Gastrocnemius medialis (tissue), 4 donors: ENCODE measurements around the gene LRRC56.

ENCODE experiments used
- POLR2A ChIP-seq, 2 donors: fragments of 450-650 bp; IDR thresholded peaks; one replicate each; pipeline ENCODE4 v1.6.1; 2017; ENCODE audit warnings: antibody characterized with exemption in 2 of 2, mild to moderate bottlenecking in 2 of 2, moderate library complexity in 2 of 2
- TF ChIP-seq, protein P1 (sequence below), 5 experiments: fragments of 450-650 bp in 3 of 5; fragments of 200-600 bp in 2 of 5; sonication (generic) in 2 of 5; IDR thresholded peaks in 4 of 5; conservative IDR thresholded peaks in 1 of 5; 1 replicate in 4 of 5; 2 replicates in 1 of 5; pipeline ENCODE4 v1.5.1; 2016 to 2019; ENCODE audit warnings: antibody characterized with exemption in 5 of 5, mild to moderate bottlenecking in 3 of 5, moderate library complexity in 3 of 5

DNA sequence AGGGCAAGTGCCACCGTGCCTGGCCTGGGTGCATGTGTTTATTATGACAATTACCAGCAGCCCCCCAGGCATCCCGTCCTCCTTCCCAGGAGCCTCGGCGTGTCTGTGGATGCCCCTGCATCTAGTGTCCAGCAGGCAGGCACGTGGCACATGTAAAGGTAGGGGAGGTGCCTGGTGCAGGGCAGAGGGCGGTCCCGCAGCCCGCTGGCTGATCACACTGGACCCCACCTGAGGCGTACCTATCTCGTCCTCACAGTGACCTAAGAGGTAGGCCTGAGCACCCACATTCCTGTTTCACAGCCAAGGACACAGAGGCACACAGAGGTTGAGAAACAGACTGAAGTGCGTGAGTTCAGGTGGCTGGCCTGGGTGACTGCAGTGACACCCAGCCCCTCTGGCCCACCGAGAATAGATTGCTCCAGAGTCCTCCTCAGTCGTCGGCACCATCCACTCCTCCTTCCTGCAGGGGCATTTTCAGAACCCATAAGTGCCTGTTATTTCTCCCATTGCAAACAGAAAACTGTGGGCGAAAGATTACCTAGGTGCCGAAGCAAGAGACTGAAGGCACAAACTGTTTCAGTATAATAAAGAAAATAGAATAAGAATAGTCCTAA lies 35.9 kb downstream of the LRRC56 start:
- TF ChIP-seq, protein P1, sequence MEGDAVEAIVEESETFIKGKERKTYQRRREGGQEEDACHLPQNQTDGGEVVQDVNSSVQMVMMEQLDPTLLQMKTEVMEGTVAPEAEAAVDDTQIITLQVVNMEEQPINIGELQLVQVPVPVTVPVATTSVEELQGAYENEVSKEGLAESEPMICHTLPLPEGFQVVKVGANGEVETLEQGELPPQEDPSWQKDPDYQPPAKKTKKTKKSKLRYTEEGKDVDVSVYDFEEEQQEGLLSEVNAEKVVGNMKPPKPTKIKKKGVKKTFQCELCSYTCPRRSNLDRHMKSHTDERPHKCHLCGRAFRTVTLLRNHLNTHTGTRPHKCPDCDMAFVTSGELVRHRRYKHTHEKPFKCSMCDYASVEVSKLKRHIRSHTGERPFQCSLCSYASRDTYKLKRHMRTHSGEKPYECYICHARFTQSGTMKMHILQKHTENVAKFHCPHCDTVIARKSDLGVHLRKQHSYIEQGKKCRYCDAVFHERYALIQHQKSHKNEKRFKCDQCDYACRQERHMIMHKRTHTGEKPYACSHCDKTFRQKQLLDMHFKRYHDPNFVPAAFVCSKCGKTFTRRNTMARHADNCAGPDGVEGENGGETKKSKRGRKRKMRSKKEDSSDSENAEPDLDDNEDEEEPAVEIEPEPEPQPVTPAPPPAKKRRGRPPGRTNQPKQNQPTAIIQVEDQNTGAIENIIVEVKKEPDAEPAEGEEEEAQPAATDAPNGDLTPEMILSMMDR (IDR thresholded peaks at IDR 0.05 in 4 of 5, conservative IDR thresholded peaks at IDR 0.05 in 1 of 5) = no peak
- no peak for TF ChIP-seq POLR2A (IDR thresholded peaks at IDR 0.05)
